Right hindlimb (tissue), 1 donor: ENCODE measurements around the gene ACER1.
"Not testable (repeated sequence)": the region's sequence is repeated elsewhere in the genome, so short reads cannot be mapped to it uniquely, and the experiment has no call there.

ENCODE experiments used
- DNase-seq: peaks from one replicate; pipeline ENCODE4 v3.0.0-alpha.2; 2018

The ACER1 gene

GRCh38 chr19:6355321-6356040 lies 22.1 kb upstream of the ACER1 start:
- not testable (repeated sequence) for DNase-seq

GRCh38 chr19:6354098-6354674 lies 20.8 kb upstream of the ACER1 start:
- no peak for DNase-seq

GRCh38 chr19:6352381-6353165 lies 19.2 kb upstream of the ACER1 start:
- no peak for DNase-seq

- no peak for DNase-seq
Measured at GRCh38 chr19:6350688-6351087, 17.3 kb upstream of the ACER1 start.

- not testable (repeated sequence) for DNase-seq
Measured at GRCh38 chr19:6349271-6349670, 15.9 kb upstream of the ACER1 start.

- no peak for DNase-seq
Measured at GRCh38 chr19:6343462-6343861, 10.1 kb upstream of the ACER1 start.

- DNase-seq: no peak
Measured at GRCh38 chr19:6340493-6341201, 7.2 kb upstream of the ACER1 start.

GRCh38 chr19:6334490-6335285 lies 1.3 kb upstream of the ACER1 start:
- no peak for DNase-seq

- no peak for DNase-seq
Measured at GRCh38 chr19:6326815-6327214, 6.6 kb downstream of the ACER1 start.

- no peak for DNase-seq
Measured at GRCh38 chr19:6325614-6326013, 7.8 kb downstream of the ACER1 start.

- DNase-seq: no peak
Measured at GRCh38 chr19:6324757-6325156, 8.7 kb downstream of the ACER1 start.

- no peak for DNase-seq
Measured at GRCh38 chr19:6322284-6322683, 11.1 kb downstream of the ACER1 start.

GRCh38 chr19:6319376-6319775 lies 14.0 kb downstream of the ACER1 start:
- no peak for DNase-seq

GRCh38 chr19:6318772-6319171 lies 14.6 kb downstream of the ACER1 start:
- no peak for DNase-seq

GRCh38 chr19:6315646-6316045 lies 17.8 kb downstream of the ACER1 start:
- not testable (repeated sequence) for DNase-seq

- DNase-seq: no peak
Measured at GRCh38 chr19:6313398-6313969, 19.9 kb downstream of the ACER1 start.

- DNase-seq: no peak
Measured at GRCh38 chr19:6312018-6312417, 21.4 kb downstream of the ACER1 start.

GRCh38 chr19:6298413-6298812 lies 35.0 kb downstream of the ACER1 start:
- DNase-seq: no peak

GRCh38 chr19:6297202-6297601 lies 36.2 kb downstream of the ACER1 start:
- no peak for DNase-seq

- no peak for DNase-seq
Measured at GRCh38 chr19:6292006-6292405, 41.4 kb downstream of the ACER1 start.

- DNase-seq: no peak
Measured at GRCh38 chr19:6288737-6289136, 44.7 kb downstream of the ACER1 start.

- no peak for DNase-seq
Measured at GRCh38 chr19:6287269-6287885, 46.0 kb downstream of the ACER1 start.
